GM21390 (cell line): ENCODE results near the gene GET3.
"Not testable (repeated sequence)": the region's sequence is repeated elsewhere in the genome, so short reads cannot be mapped to it uniquely, and the experiment has no call there.

Source experiments
- ATAC-seq: cut with Tn5 transposase; IDR thresholded peaks from one replicate; pipeline ENCODE4 v1.9.1; 2021; ENCODE audit not compliant: unreplicated experiment

The GET3 gene

GRCh38 chr19:12736995-12737834 is at the start of gene GET3:
TSS of gene GET3 (plus strand) at chr19:12737497. CDS start at chr19:12737506, 9 bp downstream.
- ATAC-seq, result peak; percentile 74

GRCh38 chr19:12689012-12689411 is 48.3 kb upstream of the GET3 start:
- no peak for ATAC-seq

GRCh38 chr19:12689581-12690216 is 47.6 kb upstream of the GET3 start:
- no peak for ATAC-seq

DNA sequence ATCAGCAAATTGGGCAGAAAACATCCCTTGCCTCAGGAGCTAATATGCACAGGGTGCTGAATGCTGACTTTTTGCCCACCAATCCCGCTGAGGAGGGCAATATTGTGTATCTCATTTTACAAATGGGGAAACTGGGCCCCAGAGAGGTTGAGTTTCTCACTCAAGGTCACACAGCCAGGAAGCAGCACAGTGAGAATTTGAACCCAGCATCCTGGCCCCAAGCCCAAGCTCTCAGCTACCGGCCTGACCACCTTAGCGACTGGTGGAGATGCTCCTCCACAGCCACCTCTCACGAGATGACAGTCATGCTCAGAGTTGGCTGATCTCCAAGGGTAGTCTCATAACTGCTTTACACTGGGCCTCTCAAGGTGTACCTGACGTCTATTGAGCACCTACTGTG is 44.3 kb upstream of the GET3 start:
- no peak for ATAC-seq

DNA sequence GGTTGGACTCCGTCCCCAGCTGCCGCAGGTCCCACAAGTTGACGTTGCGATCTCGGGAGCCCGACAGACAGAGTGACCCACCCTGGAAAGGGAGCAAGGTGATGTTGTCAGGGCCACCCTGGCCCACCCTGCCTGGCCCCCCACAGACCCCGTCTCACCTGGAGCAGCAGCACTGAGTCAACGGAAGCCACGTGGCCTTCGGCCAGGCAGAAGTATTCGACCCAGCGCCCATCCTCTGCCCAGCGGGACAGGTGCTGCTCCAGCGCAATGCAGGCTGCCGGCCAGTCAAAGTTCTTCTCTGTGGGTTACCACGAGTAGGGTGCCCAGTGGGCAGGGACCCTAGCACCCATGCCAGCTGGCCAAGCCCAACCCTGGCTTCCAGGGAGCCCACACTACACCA is 42.7 kb upstream of the GET3 start:
- ATAC-seq, result no peak

DNA sequence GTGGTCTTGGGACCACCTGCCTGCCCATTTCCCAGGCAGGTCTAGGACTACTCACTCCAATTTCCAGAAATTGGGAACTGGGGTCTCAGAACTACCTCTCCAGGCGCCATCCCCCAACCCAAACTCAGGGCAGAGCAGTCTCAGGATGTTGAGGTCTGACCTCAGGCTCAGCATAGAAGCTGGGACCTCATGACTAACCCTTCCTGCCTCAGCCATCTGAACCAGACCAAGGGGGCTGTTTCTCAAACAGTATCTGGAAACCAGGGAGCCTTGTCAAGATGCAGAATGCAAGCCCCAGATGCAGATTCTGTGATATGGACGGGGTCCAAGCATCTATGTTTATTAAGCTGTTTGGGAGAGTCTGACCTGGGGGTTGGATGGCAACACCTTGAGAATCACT is 42.2 kb upstream of the GET3 start:
- no peak for ATAC-seq

DNA sequence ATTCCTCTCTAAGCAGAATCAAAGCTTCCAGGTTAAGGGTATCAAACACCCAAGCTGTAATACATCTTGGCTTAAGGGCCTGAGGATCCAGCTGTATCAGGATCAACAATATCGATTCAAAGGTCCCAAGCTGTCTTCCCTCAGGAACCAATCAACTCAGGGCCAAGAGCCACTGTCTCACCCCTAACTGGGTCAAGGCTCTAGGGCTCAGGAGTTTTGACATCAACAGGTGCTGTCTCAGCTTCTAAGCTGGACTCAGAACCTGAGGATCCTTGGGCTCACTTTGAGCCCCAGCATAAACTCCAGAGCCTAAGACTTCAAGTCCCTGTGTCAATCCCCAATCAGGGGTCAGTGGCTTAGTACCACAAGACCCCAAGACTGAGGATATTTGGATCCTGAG is 41.8 kb upstream of the GET3 start:
- ATAC-seq, result no peak

DNA sequence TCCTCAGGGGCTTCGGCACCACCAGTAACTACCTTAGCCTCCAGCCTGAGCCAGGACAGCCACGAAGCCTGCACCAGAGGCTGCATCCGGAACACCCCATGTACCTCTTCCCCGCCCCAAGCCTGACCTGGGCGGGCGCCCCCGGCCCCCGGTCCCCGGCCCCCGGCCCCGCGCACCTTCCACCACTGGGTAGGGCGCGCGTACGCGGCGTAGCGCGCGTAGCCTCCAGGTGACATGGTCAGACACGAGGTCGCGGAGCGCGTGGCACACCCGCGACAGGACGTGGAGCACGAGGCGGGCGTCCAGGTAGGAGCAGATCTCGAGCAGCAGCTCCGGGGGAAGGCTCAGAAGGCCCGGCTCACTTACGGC is 41.3 kb upstream of the GET3 start:
- ATAC-seq, result peak; percentile 24

GRCh38 chr19:12696366-12697335 is 40.6 kb upstream of the GET3 start, which contains the start of gene FBXW9:
TSS of gene FBXW9 (minus strand) at chr19:12696631. CDS start at chr19:12696581, 50 bp downstream.
- ATAC-seq, result peak; percentile 75

DNA sequence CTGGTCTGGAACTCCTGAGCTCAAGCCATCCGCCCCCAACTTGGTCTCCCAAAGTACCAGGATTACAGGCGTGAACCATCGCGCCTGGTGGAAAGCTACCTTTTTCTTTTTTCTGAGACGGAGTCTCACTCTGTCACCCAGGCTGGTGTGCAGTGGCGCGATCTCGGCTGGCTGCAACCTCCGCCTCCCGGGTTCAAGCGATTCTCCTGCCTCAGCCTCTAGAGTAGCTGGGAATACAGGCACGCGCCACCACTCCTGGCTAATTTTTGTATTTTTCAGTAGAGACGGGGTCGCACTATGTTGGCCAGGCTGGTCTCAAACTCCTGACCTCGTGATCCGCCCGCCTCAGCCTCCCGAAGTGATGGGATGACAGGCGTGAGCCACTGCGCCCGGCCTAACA is 39.9 kb upstream of the GET3 start:
- ATAC-seq, result not testable (repeated sequence)

DNA sequence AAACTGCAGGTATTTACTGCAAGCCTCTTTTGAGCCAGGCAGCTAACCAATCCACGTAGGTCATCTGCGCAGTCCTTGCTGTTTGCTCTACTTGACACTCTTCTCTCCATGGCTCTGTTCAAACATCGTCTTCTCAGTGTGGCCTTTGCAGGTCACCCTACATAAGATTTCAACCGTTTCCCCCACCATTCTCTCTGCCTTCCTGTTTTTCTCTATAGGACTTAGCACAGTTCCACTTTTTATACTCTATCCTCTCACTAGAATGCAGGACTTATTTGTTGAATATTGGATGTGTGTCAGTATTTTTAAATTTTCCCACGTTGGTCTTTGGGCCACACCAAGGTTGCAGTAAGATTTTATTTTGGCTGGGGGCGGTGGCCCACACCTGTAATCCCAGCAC is 39.2 kb upstream of the GET3 start:
- ATAC-seq, result no peak

DNA sequence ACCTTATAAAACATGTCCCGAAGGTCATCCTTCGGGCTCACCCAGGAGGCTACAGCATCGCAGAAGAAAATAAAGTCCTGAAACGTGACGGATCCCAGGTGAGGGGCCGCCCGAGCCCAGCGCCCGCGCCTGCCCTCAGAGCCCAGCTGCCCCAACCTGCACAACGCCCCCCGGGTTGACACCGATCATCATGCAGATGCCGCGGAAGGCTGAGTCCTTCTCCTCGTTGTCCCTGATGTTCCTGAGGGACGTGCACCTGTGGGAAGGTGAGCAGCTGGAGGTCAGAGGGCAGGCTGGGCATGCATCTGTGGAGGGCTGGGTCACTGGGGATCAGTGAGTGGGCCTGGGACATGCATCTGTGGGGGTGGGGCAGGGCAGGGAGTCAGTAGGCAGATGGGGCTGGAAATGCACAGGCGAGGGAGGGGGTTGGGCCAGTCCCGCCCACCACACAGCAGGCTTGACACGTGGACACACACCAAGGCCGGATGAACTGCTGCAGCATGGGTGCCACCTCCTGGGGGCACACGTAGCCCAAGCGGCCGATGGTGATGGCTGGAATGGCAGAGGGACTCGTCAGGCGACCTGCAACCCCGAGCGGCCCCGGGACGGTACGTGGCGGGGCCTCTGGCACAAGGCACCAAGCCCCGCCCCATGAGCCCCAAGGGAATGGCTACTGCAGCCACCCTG is 35.6 kb upstream of the GET3 start:
- ATAC-seq, result no peak

DNA sequence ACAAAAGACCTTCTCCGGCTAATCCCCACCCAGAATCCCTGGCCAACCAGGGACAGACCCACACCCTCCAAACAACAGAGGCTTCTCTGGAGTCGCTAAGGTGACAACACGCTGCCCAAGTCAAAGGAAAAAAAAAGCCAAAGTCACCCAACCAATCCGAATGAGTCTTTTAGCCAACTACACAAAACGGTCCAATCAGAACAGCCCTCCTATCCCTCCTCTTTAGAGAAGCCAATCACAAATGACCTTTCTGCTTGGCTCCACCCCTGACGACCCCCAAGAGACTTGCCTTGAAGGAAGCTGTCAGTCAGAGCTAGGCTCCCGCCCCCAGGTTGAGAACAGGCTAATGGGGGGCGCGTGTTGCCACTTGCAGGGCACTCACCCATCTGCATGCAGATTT is 34.3 kb upstream of the GET3 start:
- ATAC-seq, result no peak

DNA sequence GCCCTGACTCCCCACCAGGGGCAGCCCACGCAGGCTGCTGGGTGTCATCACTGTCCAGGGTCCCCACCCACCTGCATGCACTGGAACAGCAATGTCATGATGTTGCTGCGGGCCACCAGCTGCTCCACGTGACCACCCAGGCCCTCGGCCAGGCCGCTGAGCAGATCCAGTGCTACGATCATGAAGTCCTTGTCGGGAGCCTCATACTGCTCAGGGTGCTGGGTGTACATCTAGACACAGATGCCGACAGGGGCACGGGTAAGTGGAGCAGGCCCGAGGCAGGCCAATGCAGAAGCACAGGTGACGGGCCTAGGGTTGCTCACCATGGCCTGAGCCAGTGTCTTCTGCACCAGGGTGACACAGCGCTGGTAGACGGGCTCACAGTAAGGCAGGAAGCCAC is 32.1 kb upstream of the GET3 start:
- ATAC-seq, result no peak

DNA sequence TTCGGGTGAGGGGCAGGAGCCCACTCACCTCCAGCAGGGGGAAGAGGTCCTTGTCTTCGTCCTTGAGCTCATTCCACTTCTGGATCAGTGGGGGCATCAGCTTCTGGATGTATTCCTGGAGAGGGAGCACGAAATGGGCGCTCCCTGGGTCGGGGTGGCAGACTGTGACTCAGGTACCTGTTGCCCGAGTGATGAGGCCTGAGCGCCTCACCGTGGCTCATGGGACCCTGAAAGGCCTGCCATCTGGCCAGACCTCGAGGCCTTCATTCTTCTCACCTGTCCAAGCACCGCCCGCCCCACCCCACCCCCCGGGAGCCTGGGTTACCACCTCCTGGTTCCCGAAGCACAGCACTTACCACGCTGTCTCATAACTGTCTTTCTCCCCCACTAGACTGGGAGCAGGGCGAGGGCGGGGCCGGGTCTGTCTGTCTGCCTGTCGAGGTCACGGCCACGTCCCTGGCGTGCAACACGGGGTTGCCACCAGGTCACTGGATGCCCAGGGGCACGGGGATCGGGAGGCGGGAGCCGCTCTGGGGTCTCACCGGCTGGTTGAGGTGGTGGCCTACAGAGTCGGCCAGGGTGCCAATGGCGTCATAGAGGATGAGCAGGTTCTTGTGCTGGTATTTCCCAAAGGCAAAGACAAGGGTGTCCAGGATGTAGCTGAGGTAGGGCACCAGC is 31.5 kb upstream of the GET3 start:
- ATAC-seq, result no peak

GRCh38 chr19:12706332-12706718 is 31.0 kb upstream of the GET3 start:
- ATAC-seq, result no peak

GRCh38 chr19:12708641-12709040 is 28.7 kb upstream of the GET3 start:
- ATAC-seq, result no peak

DNA sequence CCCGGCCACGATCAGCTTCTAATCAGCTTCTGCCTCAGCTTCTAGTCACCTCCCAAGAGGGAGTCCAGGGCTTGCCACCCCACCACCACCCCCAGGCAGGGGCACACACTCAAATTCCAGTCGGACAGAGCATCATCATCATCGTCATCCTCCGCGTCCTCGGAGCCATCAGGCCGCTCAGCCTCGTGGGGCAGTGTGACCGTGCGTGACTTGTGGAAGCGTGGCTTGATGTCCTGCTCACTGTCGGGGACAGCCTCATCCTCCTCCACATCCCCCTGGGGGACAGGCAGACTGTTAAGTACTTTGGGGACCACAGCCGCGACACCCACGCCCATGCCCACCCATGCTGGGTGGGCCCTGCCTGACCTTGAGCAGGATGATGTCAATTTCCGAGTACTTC is 26.1 kb upstream of the GET3 start:
- ATAC-seq, result no peak

GRCh38 chr19:12712077-12712476 is 25.2 kb upstream of the GET3 start:
- ATAC-seq, result not testable (repeated sequence)

GRCh38 chr19:12713304-12713703 is 24.0 kb upstream of the GET3 start:
- not testable (repeated sequence) for ATAC-seq
